CD14-positive monocyte (primary cell): ENCODE measurements around the gene CGA. TPM values are rescaled to one million over a fixed set of nuclear protein-coding genes. Genes with fewer than 3 reads are reported as not detected.

ENCODE experiments used
- DNase-seq, 3 donors: peaks; one replicate each; pipeline ENCODE4 v3.0.0-alpha.2; 2011 to 2022
- H2AFZ ChIP-seq: 2 replicates; pipeline ENCODE4 v1.6.0; 2012; ENCODE audit warnings: mild to moderate bottlenecking, low read depth, low read length, inconsistent platforms; ENCODE audit not compliant: insufficient read depth, poor library complexity, severe bottlenecking
- H3K27ac ChIP-seq, 2 donors: 1 replicate in 1 of 2; 2 replicates in 1 of 2; pipeline ENCODE4 v1.5.1; 2012 to 2013; ENCODE audit warnings: low read length in 2 of 2, control low read depth in 1 of 2, inconsistent platforms in 1 of 2, low read depth in 1 of 2, mild to moderate bottlenecking in 1 of 2
- H3K27me3 ChIP-seq, 2 donors: one replicate each; pipeline versions ENCODE4 v1.6.0 to v1.6.1; 2011 to 2013; ENCODE audit warnings: low read length in 2 of 2; ENCODE audit not compliant: control insufficient read depth in 2 of 2, insufficient read depth in 2 of 2
- H3K36me3 ChIP-seq, 2 donors: replicated peaks in 1 of 2; 1 replicate in 1 of 2; 2 replicates in 1 of 2; pipeline versions ENCODE4 v1.5.1 to v1.6.1; 2012 to 2013; ENCODE audit warnings: low read length in 2 of 2, control low read depth in 1 of 2, inconsistent platforms in 1 of 2, mild to moderate bottlenecking in 1 of 2; ENCODE audit not compliant: insufficient read depth in 2 of 2, control insufficient read depth in 1 of 2
- H3K4me1 ChIP-seq, 2 donors: 1 replicate in 1 of 2; 2 replicates in 1 of 2; pipeline versions ENCODE4 v1.5.1 to v1.6.1; 2012 to 2013; ENCODE audit warnings: low read length in 2 of 2, control low read depth in 1 of 2, inconsistent platforms in 1 of 2, mild to moderate bottlenecking in 1 of 2, moderate library complexity in 1 of 2; ENCODE audit not compliant: insufficient read depth in 2 of 2, control insufficient read depth in 1 of 2
- H3K4me2 ChIP-seq: replicated peaks from 2 replicates; pipeline ENCODE3; 2012; ENCODE audit warnings: low read length, moderate library complexity, mild to moderate bottlenecking; ENCODE audit not compliant: poor library complexity, severe bottlenecking; ENCODE audit errors: extremely low read depth
- H3K4me3 ChIP-seq, 3 experiments: fragments of 200-600 bp in 1 of 3; sonication (generic) in 1 of 3; replicated peaks in 1 of 3; 1 replicate in 2 of 3; 2 replicates in 1 of 3; pipeline ENCODE4 v1.5.1; 2011 to 2013; ENCODE audit warnings: low read length in 3 of 3, mild to moderate bottlenecking in 3 of 3, control low read depth in 2 of 3, low read depth in 2 of 3, inconsistent platforms in 1 of 3, moderate library complexity in 1 of 3
- H3K79me2 ChIP-seq: 2 replicates; pipeline ENCODE4 v1.6.0; 2012; ENCODE audit warnings: mild to moderate bottlenecking, control low read depth, inconsistent platforms, low read length, moderate library complexity; ENCODE audit not compliant: insufficient read depth
- H3K9ac ChIP-seq: 2 replicates; pipeline ENCODE4 v1.6.0; 2017; ENCODE audit warnings: low read length, mild to moderate bottlenecking; ENCODE audit not compliant: insufficient read depth, poor library complexity, severe bottlenecking
- H3K9me3 ChIP-seq, 2 donors: replicated peaks in 1 of 2; 1 replicate in 1 of 2; 2 replicates in 1 of 2; pipeline versions ENCODE4 v1.5.1 to v1.6.1; 2012 to 2013; ENCODE audit warnings: low read length in 2 of 2, control low read depth in 1 of 2; ENCODE audit not compliant: control insufficient read depth in 1 of 2, insufficient read depth in 1 of 2
- H4K20me1 ChIP-seq: 2 replicates; pipeline ENCODE4 v1.6.0; 2012; ENCODE audit warnings: mild to moderate bottlenecking, low read length, control low read depth, moderate library complexity; ENCODE audit not compliant: insufficient read depth
- H3K27ac Mint-ChIP-seq, 7 donors: one replicate each; pipeline ENCODE4 v1.8.0; 2020; ENCODE audit warnings: mild to moderate bottlenecking in 7 of 7, mixed read lengths in 7 of 7, moderate library complexity in 6 of 7, inconsistent platforms in 2 of 7
- H3K27me3 Mint-ChIP-seq, 3 donors: one replicate each; pipeline ENCODE4 v1.8.0; 2021 to 2022; ENCODE audit warnings: low read depth in 3 of 3, mild to moderate bottlenecking in 3 of 3, mixed read lengths in 3 of 3, moderate library complexity in 3 of 3, inconsistent platforms in 1 of 3
- H3K36me3 Mint-ChIP-seq, 2 donors: one replicate each; pipeline ENCODE4 v1.8.0; 2020; ENCODE audit warnings: mixed read lengths in 2 of 2, inconsistent platforms in 1 of 2, mild to moderate bottlenecking in 1 of 2
- H3K4me1 Mint-ChIP-seq: one replicate; pipeline ENCODE4 v1.8.0; 2020; ENCODE audit warnings: mild to moderate bottlenecking, mixed read lengths
- H3K4me3 Mint-ChIP-seq, 2 donors: one replicate each; pipeline ENCODE4 v1.8.0; 2020; ENCODE audit warnings: mild to moderate bottlenecking in 2 of 2, mixed read lengths in 2 of 2, moderate library complexity in 1 of 2
- H3K9me3 Mint-ChIP-seq, 7 donors: one replicate each; pipeline ENCODE4 v1.8.0; 2020 to 2022; ENCODE audit warnings: mixed read lengths in 7 of 7, mild to moderate bottlenecking in 6 of 7, moderate library complexity in 6 of 7, inconsistent platforms in 2 of 7
- CTCF ChIP-seq: fragments of 200-600 bp; IDR thresholded peaks from one replicate; pipeline ENCODE4 v1.8.0; 2022; ENCODE audit warnings: antibody characterized with exemption, mild to moderate bottlenecking
- WGBS: methylation state at CpG from one replicate; pipeline ENCODE4 v1.1.5; 2013; ENCODE audit warnings: missing lambda C conversion rate; ENCODE audit not compliant: insufficient coverage; 5-methylcytosine and 5-hydroxymethylcytosine counted together
- intact Hi-C, 2 donors: fragments of 100-400 bp; cut with micrococcal nuclease; formaldehyde crosslinking; loops; one replicate each; pipeline versions ENCODE4 v1.15.0 to v1.15.1; 2023
- polyA plus RNA-seq, 3 donors: library from polyadenylated mRNA; depleted of rRNA in 1 of 3; unstranded in 2 of 3; stranded (reverse) in 1 of 3; fragments of 300-500 nt in 2 of 3; fragments of >200 nt in 1 of 3; fragmentation: Illumina TruSeq in 2 of 3; gene quantifications; 1 replicate in 2 of 3; 2 replicates in 1 of 3; pipeline ENCODE4 v1.2.3, GENCODE V29; 2012 to 2021

The CGA gene
- polyA plus RNA-seq, 3 donors: not detected

GRCh38 chr6:87045521-87046075 is 49.3 kb downstream of the CGA start:
- H3K27ac ChIP-seq: no peak overlapping the region
- H3K36me3 ChIP-seq: no peaks in the 10 kb centered on the region
- no peak for TF ChIP-seq CTCF
- intact Hi-C loops: no loop called here
- H3K4me2 ChIP-seq: no peak overlapping the region
- H3K27me3 Mint-ChIP-seq: peaks cover 1 to 2% (median 2%) of the 10 kb centered on the region in 3 donors
- H4K20me1 ChIP-seq: no peaks in the 10 kb centered on the region
- WGBS: 91% methylated on average over 4 of the region's 5 CpGs
- H3K27ac Mint-ChIP-seq: no peak overlapping the region
- no peaks in the 10 kb centered on the region for H3K36me3 Mint-ChIP-seq
- H3K79me2 ChIP-seq: no peaks in the 10 kb centered on the region
- no peaks in the 10 kb centered on the region for H3K4me1 ChIP-seq
- no peak for DNase-seq
- no peaks in the 10 kb centered on the region for H3K4me1 Mint-ChIP-seq
- no peaks in the 10 kb centered on the region for H3K27me3 ChIP-seq
- H3K4me3 ChIP-seq: no peak overlapping the region
- no peak overlapping the region for H3K4me3 Mint-ChIP-seq
- H3K9ac ChIP-seq: no peak overlapping the region
- peaks cover 0 to 7% (median 2%) of the 10 kb centered on the region in 7 donors for H3K9me3 Mint-ChIP-seq
- no peak overlapping the region for H2AFZ ChIP-seq
- peaks cover 0 to 4% of the 10 kb centered on the region in 2 donors for H3K9me3 ChIP-seq

GRCh38 chr6:87040729-87041128 is 54.2 kb downstream of the CGA start:
- Mint-ChIP-seq H3K4me1 (no peaks in the 10 kb centered on the region), H3K27me3 (peaks cover 0 to 6% (median 2%) of the 10 kb centered on the region in 3 donors), H3K4me3 (no peak overlapping the region), H3K9me3 (peaks cover 6 to 21% (median 9%) of the 10 kb centered on the region in 7 donors), H3K36me3 (no peaks in the 10 kb centered on the region), H3K27ac (no peak overlapping the region)
- no peak for DNase-seq
- no peak overlapping the region for H3K27ac ChIP-seq
- TF ChIP-seq CTCF: no peak
- no peak overlapping the region for H3K4me2 ChIP-seq
- WGBS: 100% methylated on average over 2 of the region's 4 CpGs
- no peak overlapping the region for H3K4me3 ChIP-seq
- no peak overlapping the region for H3K9ac ChIP-seq
- H3K27me3 ChIP-seq: no peaks in the 10 kb centered on the region
- H3K9me3 ChIP-seq: peaks cover 0 to 9% of the 10 kb centered on the region in 2 donors
- no peak overlapping the region for H2AFZ ChIP-seq
- no peaks in the 10 kb centered on the region for H4K20me1 ChIP-seq
- H3K36me3 ChIP-seq: no peaks in the 10 kb centered on the region
- H3K79me2 ChIP-seq: no peaks in the 10 kb centered on the region
- H3K4me1 ChIP-seq: no peaks in the 10 kb centered on the region
- intact Hi-C loops: no loop called here

Other genes with a start within 250 kb of the CGA start
- not detected for gene HTR1E, start 157.6 kb downstream of the CGA start, polyA plus RNA-seq
- gene ZNF292, start 60.5 kb upstream of the CGA start, polyA plus RNA-seq: 1 to 10 TPM; 4.8 to 7.7 (median 7.6) TPM
- gene SMIM8, start 227.5 kb upstream of the CGA start, polyA plus RNA-seq: 1 to 10 TPM; 2.0 to 8.2 (median 5.9) TPM
- gene GJB7, start 234.2 kb upstream of the CGA start, polyA plus RNA-seq: not detected
- under 1 TPM in 2 of 3 donors, not detected in 1; 0.26 to 0.27 TPM for gene C6orf163, start 249.7 kb upstream of the CGA start, polyA plus RNA-seq